Tibial artery (tissue), 4 donors: ENCODE results near the gene MICB.
A peak's percentile ranks its signal among the peaks of the same experiment; 100 is the strongest.

Experiments
- DNase-seq, 2 donors: peaks; one replicate each; pipeline ENCODE4 v3.0.0-alpha.2; 2019
- H3K27ac ChIP-seq, 2 donors: fragments of 200-600 bp; sonication (generic) in 1 of 2; 1 replicate in 1 of 2; 2 replicates in 1 of 2; pipeline ENCODE4 v1.5.1; 2018 to 2019; ENCODE audit warnings: mild to moderate bottlenecking in 1 of 2
- H3K27me3 ChIP-seq, 2 donors: fragments of 200-600 bp; sonication (generic) in 1 of 2; one replicate each; pipeline versions ENCODE4 v1.5.1 to v1.6.0; 2016 to 2019
- H3K36me3 ChIP-seq, 3 donors: fragments of 200-600 bp; sonication (generic) in 2 of 3; one replicate each; pipeline ENCODE4 v1.5.1; 2016 to 2019; ENCODE audit warnings: mild to moderate bottlenecking in 2 of 3
- H3K4me1 ChIP-seq, 4 donors: fragments of 200-600 bp; sonication (generic) in 2 of 4; 1 replicate in 3 of 4; 2 replicates in 1 of 4; pipeline ENCODE4 v1.5.1; 2016 to 2019
- H3K4me3 ChIP-seq, 2 donors: fragments of 200-600 bp; sonication (generic) in 1 of 2; 1 replicate in 1 of 2; 2 replicates in 1 of 2; pipeline ENCODE4 v1.5.1; 2018 to 2019; ENCODE audit warnings: mild to moderate bottlenecking in 2 of 2
- H3K9me3 ChIP-seq, 3 donors: fragments of 200-600 bp; sonication (generic) in 1 of 3; one replicate each; pipeline ENCODE4 v1.5.1; 2016 to 2019
- CTCF ChIP-seq, 2 experiments: fragments of 200-600 bp in 1 of 2; fragments of 450-650 bp in 1 of 2; IDR thresholded peaks; one replicate each; pipeline ENCODE4 v1.5.1; 2017 to 2019; ENCODE audit warnings: antibody characterized with exemption in 2 of 2, mild to moderate bottlenecking in 1 of 2, moderate library complexity in 1 of 2
- intact Hi-C: fragments of 100-400 bp; cut with DNase I; formaldehyde crosslinking; loops from one replicate; pipeline ENCODE4 v1.15.0; 2023; ENCODE audit warnings: low total_unique reads

Gene MICB

DNA sequence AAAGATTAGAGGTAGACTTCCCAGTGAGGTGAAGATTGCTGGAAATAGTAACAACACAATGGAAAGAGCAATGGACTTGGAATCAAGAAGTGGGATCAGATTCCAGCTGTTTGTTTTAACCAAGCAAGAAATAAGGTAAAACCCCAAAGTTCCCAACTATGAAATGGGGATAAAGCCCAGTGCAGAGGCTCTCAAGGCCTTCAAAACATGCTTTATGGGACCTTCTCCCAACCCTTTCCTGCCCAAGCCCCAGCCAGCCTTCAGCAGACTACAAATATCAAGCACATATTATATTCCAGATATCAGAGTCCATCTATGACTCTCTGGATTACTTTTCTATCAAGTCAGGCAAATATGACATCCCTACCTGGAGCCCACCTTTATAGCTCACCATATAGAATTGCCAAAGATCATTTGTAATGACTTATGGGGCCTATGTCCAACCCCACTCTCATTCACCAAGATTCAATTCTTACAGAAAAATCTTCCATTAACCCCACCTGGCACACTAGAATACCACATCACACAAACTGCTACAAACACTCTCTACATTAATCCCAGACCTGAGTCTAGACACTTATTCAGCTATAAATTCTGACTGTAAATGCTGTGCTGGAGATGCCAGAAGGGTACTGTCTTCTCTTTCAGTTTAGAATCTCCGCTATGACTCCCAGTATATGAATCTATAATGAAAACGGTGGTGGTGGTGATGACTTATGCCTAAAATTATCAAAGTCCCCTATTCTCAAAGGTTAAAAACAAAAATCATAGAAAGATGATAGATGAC is 37.8 kb downstream of the MICB start:
- Histone ChIP-seq H3K27me3 (no peaks in the 10 kb centered on the region), H3K27ac (no peak overlapping the region), H3K36me3 (peaks cover 82 to 97% (median 95%) of the 10 kb centered on the region in 3 donors), H3K9me3 (no peaks in the 10 kb centered on the region), H3K4me3 (no peak overlapping the region), H3K4me1 (peaks cover 0 to 26% (median 23%) of the 10 kb centered on the region in 4 donors)
- TF ChIP-seq CTCF (IDR thresholded peaks at IDR 0.05): no peak
- intact Hi-C loops: no loop called here
- DNase-seq: no peak

DNA sequence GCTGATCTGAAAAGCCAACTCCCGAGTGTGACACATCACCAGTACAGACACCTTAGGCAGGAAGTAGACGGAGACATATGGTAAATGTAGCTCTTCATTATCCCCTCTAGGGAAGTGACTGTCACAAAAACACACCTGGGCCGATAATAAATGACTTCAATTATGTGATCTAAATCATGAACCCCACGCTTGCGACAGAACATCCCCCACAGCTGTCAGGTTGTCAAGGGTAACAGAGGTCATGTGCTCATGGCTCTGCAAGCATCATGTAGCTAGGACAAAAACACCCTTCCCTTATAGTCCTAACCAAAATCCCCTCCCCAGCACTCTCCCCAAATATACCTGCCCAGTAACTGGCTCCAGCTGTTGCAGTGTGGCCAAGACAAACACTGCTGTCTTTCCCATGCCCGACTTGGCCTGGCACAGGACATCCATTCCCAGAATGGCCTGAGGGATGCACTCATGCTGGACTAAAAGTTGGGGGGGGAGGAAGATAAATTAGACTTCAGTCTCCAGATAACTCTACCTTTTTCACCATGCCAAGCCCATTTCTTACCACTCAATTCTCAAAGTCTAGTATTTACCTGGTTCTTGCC is 41.0 kb downstream of the MICB start:
- Histone ChIP-seq H3K4me1 (peaks cover 0 to 36% (median 30%) of the 10 kb centered on the region in 4 donors), H3K36me3 (peaks cover 59 to 65% (median 63%) of the 10 kb centered on the region in 3 donors), H3K4me3 (no peak overlapping the region)

DNA sequence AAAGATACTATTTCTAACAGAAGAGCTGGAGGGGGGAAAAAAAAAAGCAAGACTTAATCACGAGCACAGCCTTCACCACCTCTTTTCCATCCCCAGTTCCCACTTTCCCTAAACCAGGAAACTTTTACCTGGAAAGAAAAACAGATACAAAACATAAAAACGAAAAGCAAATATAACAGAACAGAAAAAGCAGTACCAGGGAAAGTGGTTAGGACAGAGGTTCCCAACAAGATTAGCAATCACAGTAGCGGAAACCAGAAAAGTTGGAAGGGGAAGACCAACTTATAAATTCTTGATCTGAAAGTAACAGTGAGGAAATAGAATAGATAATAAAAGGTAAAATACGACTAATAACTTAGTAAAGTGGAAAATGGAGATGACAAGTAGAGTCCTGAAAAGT is 42.7 kb downstream of the MICB start:
- Histone ChIP-seq H3K27me3 (no peaks in the 10 kb centered on the region), H3K4me3 (peak overlapping the region; percentile 69 to 71), H3K27ac (peak overlapping the region; percentile 91 to 94), H3K9me3 (no peaks in the 10 kb centered on the region), H3K36me3 (peaks cover 42 to 48% (median 46%) of the 10 kb centered on the region in 3 donors), H3K4me1 (peaks cover 0 to 36% (median 30%) of the 10 kb centered on the region in 4 donors)
- intact Hi-C loops: loop anchor here (2.0 kb wide), 1 partner anchor 42 kb away; the partner anchor contains the start of gene MICB
- TF ChIP-seq CTCF (IDR thresholded peaks at IDR 0.05): no peak
- DNase-seq: no peak

More for the DNA sequence above, 41.0 kb downstream of the MICB start:
- H3K9me3 ChIP-seq: no peaks in the 10 kb centered on the region
- H3K27me3 ChIP-seq: no peaks in the 10 kb centered on the region
- H3K27ac ChIP-seq: peak overlapping the region in 1 of 2 donors; percentile 91
- TF ChIP-seq CTCF (IDR thresholded peaks at IDR 0.05): no peak
- intact Hi-C loops: no loop called here
- DNase-seq: no peak

- Histone ChIP-seq H3K4me3 (peak overlapping the region; percentile 69 to 71), H3K9me3 (no peaks in the 10 kb centered on the region), H3K36me3 (peaks cover 37 to 43% (median 41%) of the 10 kb centered on the region in 3 donors), H3K4me1 (peaks cover 0 to 36% (median 31%) of the 10 kb centered on the region in 4 donors), H3K27ac (peak overlapping the region; percentile 91 to 94), H3K27me3 (no peaks in the 10 kb centered on the region)
- intact Hi-C loops: loop anchor here (2.0 kb wide), 1 partner anchor 42 kb away; the partner anchor contains the start of gene MICB
- peak in 1 of 2 donors; percentile 61 for DNase-seq
- TF ChIP-seq CTCF (IDR thresholded peaks at IDR 0.05): no peak
These were observed 43.2 kb downstream of the MICB start for GRCh38 chr6:31541059-31541657.

- H3K4me3 ChIP-seq: peak within 1 kb of the TSS; percentile 69 to 71
- DNase-seq: peak; percentile 96 to 98
- H3K9me3 ChIP-seq: no peaks in the 10 kb centered on the region
- H3K27ac ChIP-seq: peak within 1 kb of the TSS; percentile 91 to 94
- intact Hi-C loops: loop anchor here (2.0 kb wide), 1 partner anchor 43 kb away; the partner anchor contains the start of gene MICB
- no peaks in the 10 kb centered on the region for H3K27me3 ChIP-seq
- H3K36me3 ChIP-seq: peaks cover 29 to 36% (median 34%) of the 10 kb centered on the region in 3 donors
- TF ChIP-seq CTCF (IDR thresholded peaks at IDR 0.05): peak in 1 of 2 experiments; percentile 10
- peaks cover 0 to 43% (median 34%) of the 10 kb centered on the region in 4 donors for H3K4me1 ChIP-seq
These were observed 43.9 kb downstream of the MICB start, which contains the start of gene DDX39B for GRCh38 chr6:31541658-31542521. DDX39B (minus strand) TSS chr6:31542003; CDS start chr6:31540532, 1,471 bp downstream.
